IMR-90 (cell line): ENCODE measurements around the gene TRABD. TPM values are rescaled to one million over a fixed set of nuclear protein-coding genes. Genes with fewer than 3 reads are reported as not detected.

Source experiments
- ATAC-seq: fragments of 200-7000 bp; cut with Tn5 transposase; 2 replicates; pipeline ENCODE4 v1.9.1; 2020; ENCODE audit warnings: low read depth, mild to moderate bottlenecking, moderate library complexity
- BruUV-seq: library from RNA; stranded (reverse); fragments of 400-500 nt; replicated peaks from 2 replicates; lab custom pipeline; 2021; lab: Mats Ljungman, UMichigan
- CTCF ChIA-PET: fragments of 300-600 bp; formaldehyde crosslinking; extraction: SDS; loops from one replicate; lab custom pipeline; 2021; ENCODE audit warnings: antibody characterized with exemption; lab: Yijun Ruan, JAX
- POLR2A ChIA-PET: fragments of 300-600 bp; sonication (Branson Sonifier 250); formaldehyde crosslinking; loops from one replicate; lab custom pipeline; 2022; ENCODE audit warnings: antibody characterized with exemption; ENCODE audit not compliant: unreplicated experiment; lab: Charles Lee
- DNase-seq: peaks from one replicate; pipeline ENCODE4 v3.0.0; 2013
- H2AFZ ChIP-seq: replicated peaks from 2 replicates; pipeline ENCODE3; 2013; ENCODE audit warnings: low read length, mild to moderate bottlenecking; ENCODE audit not compliant: poor library complexity
- H2AK5ac ChIP-seq: 2 replicates; pipeline ENCODE4 v1.6.1; 2013; ENCODE audit warnings: low read depth, low read length, inconsistent platforms
- H2AK9ac ChIP-seq: replicated peaks from 2 replicates; pipeline ENCODE3; 2013; ENCODE audit warnings: mild to moderate bottlenecking, low read depth, low read length, moderate library complexity; ENCODE audit not compliant: poor library complexity
- H2BK120ac ChIP-seq: 2 replicates; pipeline ENCODE4 v1.6.1; 2013; ENCODE audit warnings: low read depth, low read length, inconsistent platforms
- H2BK15ac ChIP-seq: 3 replicates; pipeline ENCODE4 v1.6.1; 2013; ENCODE audit warnings: low read depth, low read length, inconsistent platforms
- H2BK20ac ChIP-seq: 2 replicates; pipeline ENCODE4 v1.6.1; 2013; ENCODE audit warnings: low read depth, mild to moderate bottlenecking, inconsistent platforms, low read length, moderate library complexity
- H2BK5ac ChIP-seq: 2 replicates; pipeline ENCODE4 v1.6.1; 2013; ENCODE audit warnings: mild to moderate bottlenecking, low read depth, low read length, inconsistent platforms; ENCODE audit not compliant: poor library complexity, severe bottlenecking
- H3K14ac ChIP-seq: replicated peaks from 2 replicates; pipeline ENCODE4 v1.6.1; 2013; ENCODE audit warnings: low read depth, low read length, inconsistent platforms
- H3K18ac ChIP-seq: 2 replicates; pipeline ENCODE4 v1.6.1; 2013; ENCODE audit warnings: low read depth, low read length, control low read depth
- H3K23ac ChIP-seq: 2 replicates; pipeline ENCODE4 v1.6.1; 2013; ENCODE audit warnings: low read depth, low read length, inconsistent platforms
- H3K27ac ChIP-seq: 2 replicates; pipeline ENCODE4 v1.5.1; 2013; ENCODE audit warnings: mild to moderate bottlenecking, control low read depth, low read length; ENCODE audit not compliant: insufficient read depth
- H3K27me3 ChIP-seq: 2 replicates; pipeline ENCODE4 v1.6.1; 2013; ENCODE audit warnings: low read length; ENCODE audit not compliant: control insufficient read depth, insufficient read depth
- H3K36me3 ChIP-seq: 2 replicates; pipeline ENCODE4 v1.6.1; 2013; ENCODE audit warnings: low read length, mixed read lengths; ENCODE audit not compliant: control insufficient read depth, insufficient read depth
- H3K4ac ChIP-seq: 2 replicates; pipeline ENCODE4 v1.6.1; 2013; ENCODE audit warnings: low read depth, low read length, inconsistent platforms
- H3K4me1 ChIP-seq: 2 replicates; pipeline ENCODE4 v1.6.1; 2013; ENCODE audit warnings: low read length, mixed read lengths; ENCODE audit not compliant: control insufficient read depth, insufficient read depth
- H3K4me2 ChIP-seq: 2 replicates; pipeline ENCODE4 v1.6.1; 2013; ENCODE audit warnings: low read depth, mild to moderate bottlenecking, control low read depth, low read length, moderate library complexity
- H3K4me3 ChIP-seq: 2 replicates; pipeline ENCODE4 v1.5.1; 2013; ENCODE audit warnings: low read depth, mild to moderate bottlenecking, control low read depth, low read length, moderate library complexity; ENCODE audit not compliant: insufficient read depth
- H3K56ac ChIP-seq: 2 replicates; pipeline ENCODE4 v1.6.1; 2013; ENCODE audit warnings: low read length, inconsistent platforms; ENCODE audit not compliant: insufficient read depth; ENCODE audit errors: extremely low read depth
- H3K79me1 ChIP-seq, 2 experiments: 2 replicates each; pipeline ENCODE4 v1.6.1; 2013; ENCODE audit warnings: low read length in 2 of 2, inconsistent platforms in 1 of 2, low read depth in 1 of 2
- H3K9ac ChIP-seq: 2 replicates; pipeline ENCODE4 v1.6.1; 2013; ENCODE audit warnings: low read depth, low read length, control low read depth
- H3K9me1 ChIP-seq: 2 replicates; pipeline ENCODE4 v1.6.1; 2013; ENCODE audit warnings: low read length, inconsistent platforms; ENCODE audit not compliant: insufficient read depth
- H3K9me3 ChIP-seq: 2 replicates; pipeline ENCODE4 v1.6.1; 2013; ENCODE audit warnings: low read length; ENCODE audit not compliant: control insufficient read depth, insufficient read depth
- H4K20me1 ChIP-seq: 2 replicates; pipeline ENCODE4 v1.6.1; 2013; ENCODE audit warnings: low read length, inconsistent platforms; ENCODE audit not compliant: insufficient read depth
- H4K5ac ChIP-seq: 2 replicates; pipeline ENCODE4 v1.6.1; 2013; ENCODE audit warnings: mild to moderate bottlenecking, low read depth, low read length, control low read depth
- H4K8ac ChIP-seq, 2 experiments: 2 replicates each; pipeline ENCODE4 v1.6.1; 2013; ENCODE audit warnings: low read depth in 2 of 2, low read length in 2 of 2, control low read depth in 1 of 2, inconsistent platforms in 1 of 2
- H4K91ac ChIP-seq: 2 replicates; pipeline ENCODE4 v1.6.1; 2013; ENCODE audit warnings: low read depth, low read length, inconsistent platforms; ENCODE audit not compliant: insufficient read depth
- CEBPB ChIP-seq: IDR thresholded peaks from 2 replicates; pipeline ENCODE4 v1.6.1; 2012; ENCODE audit warnings: low read depth, low read length, improper control_type of control experiment
- CHD1 ChIP-seq: IDR thresholded peaks from 2 replicates; pipeline ENCODE4 v1.6.1; 2012; ENCODE audit warnings: low read depth, low read length, improper control_type of control experiment
- FOS ChIP-seq: fragments of 150-350 bp; IDR thresholded peaks from 2 replicates; pipeline ENCODE4 v1.6.1; 2016; ENCODE audit warnings: low read depth, low read length
- MAFK ChIP-seq: IDR thresholded peaks from 2 replicates; pipeline ENCODE4 v1.6.1; 2012; ENCODE audit warnings: low read depth, low read length, improper control_type of control experiment
- MAZ ChIP-seq: IDR thresholded peaks from 2 replicates; pipeline ENCODE4 v1.6.1; 2012; ENCODE audit warnings: low read depth, mild to moderate bottlenecking, low read length, improper control_type of control experiment, moderate library complexity, borderline replicate concordance
- MXI1 ChIP-seq: IDR thresholded peaks from 2 replicates; pipeline ENCODE4 v1.6.1; 2012; ENCODE audit warnings: low read depth, mild to moderate bottlenecking, low read length, moderate library complexity, borderline replicate concordance
- NFE2L2 ChIP-seq: fragments of 150-350 bp; IDR thresholded peaks from 2 replicates; pipeline ENCODE4 v1.6.1; 2016; ENCODE audit warnings: low read depth, mild to moderate bottlenecking, low read length
- POLR2A ChIP-seq: IDR thresholded peaks from 2 replicates; pipeline ENCODE4 v1.6.1; 2012; ENCODE audit warnings: mild to moderate bottlenecking, low read depth, low read length
- RAD21 ChIP-seq: IDR thresholded peaks from 2 replicates; pipeline ENCODE4 v1.6.1; 2012; ENCODE audit warnings: low read length, improper control_type of control experiment
- RCOR1 ChIP-seq: IDR thresholded peaks from 2 replicates; pipeline ENCODE4 v1.6.1; 2012; ENCODE audit warnings: mild to moderate bottlenecking, low read length, improper control_type of control experiment; ENCODE audit not compliant: insufficient replicate concordance
- SMC3 ChIP-seq: fragments of 150-350 bp; IDR thresholded peaks from 2 replicates; pipeline ENCODE4 v1.6.1; 2016; ENCODE audit warnings: low read depth, mild to moderate bottlenecking, antibody characterized with exemption, low read length, moderate library complexity
- WGBS, 2 experiments: methylation state at CpG; one replicate each; pipeline versions ENCODE4 v1.1.5 to v1.1.7; 2013; ENCODE audit warnings: missing lambda C conversion rate in 2 of 2; ENCODE audit not compliant: insufficient read length in 1 of 2; ENCODE audit errors: extremely low coverage in 2 of 2; 5-methylcytosine and 5-hydroxymethylcytosine counted together
- dilution Hi-C: fragments of 300-500 bp; cut with HindIII; formaldehyde crosslinking; loops from one replicate; pipeline ENCODE4 v1.14.3; 2018; ENCODE audit warnings: low sequenced_read_pairs; ENCODE audit not compliant: unreplicated experiment
- in situ Hi-C: fragments of 300-500 bp; cut with MboI; formaldehyde crosslinking; loops from 3 replicates; pipeline ENCODE4 v1.14.3; 2019; ENCODE audit warnings: low sequenced_read_pairs, inconsistent platforms, mixed read lengths
- intact Hi-C: fragments of 100-400 bp; cut with micrococcal nuclease; formaldehyde crosslinking; loops from 2 replicates; pipeline ENCODE4 v1.10.0; 2022
- polyA plus RNA-seq, 3 experiments: library from polyadenylated mRNA; depleted of rRNA; stranded (reverse); fragments of >200 nt; gene quantifications; 2 replicates each; pipeline ENCODE4 v1.2.3, GENCODE V29; 2012; ENCODE audit warnings: low replicate concordance in 1 of 3
- total RNA-seq: library from RNA; depleted of rRNA; stranded (reverse); fragments of >200 nt; gene quantifications from 2 replicates; pipeline ENCODE4 v1.2.3, GENCODE V29; 2012
- TF ChIP-seq, protein P1 (sequence below): fragments of 150-350 bp; IDR thresholded peaks from 2 replicates; pipeline ENCODE4 v1.6.1; 2016; ENCODE audit warnings: low read depth, mild to moderate bottlenecking, low read length, moderate library complexity, borderline replicate concordance
- TF ChIP-seq, protein P2 (sequence below): fragments of 150-350 bp; IDR thresholded peaks from 2 replicates; pipeline ENCODE4 v1.6.1; 2017; ENCODE audit warnings: mild to moderate bottlenecking, antibody characterized with exemption, low read length, low read depth
- TF ChIP-seq, protein P3 (sequence below): conservative IDR thresholded peaks from 2 replicates; pipeline ENCODE4 v1.5.1; 2012; ENCODE audit warnings: mild to moderate bottlenecking, low read depth, low read length, improper control_type of control experiment

TRABD gene
- total and polyA plus RNA-seq, 2 of the 4 experiments (the other 2 are of a cell fraction): 13.4 to 42.7 TPM

- no peak overlapping the region for H4K8ac ChIP-seq
- H3K27ac ChIP-seq: no peak overlapping the region
- H2AFZ ChIP-seq: no peak overlapping the region
- no peaks in the 10 kb centered on the region; the same call in 1 of the 2 replicates for H3K27me3 ChIP-seq
- H3K14ac ChIP-seq: no peak overlapping the region
- H3K36me3 ChIP-seq: peaks cover 13% of the 10 kb centered on the region
- no peak for ATAC-seq
- no peak overlapping the region for H3K4me2 ChIP-seq
- no peak overlapping the region for H3K56ac ChIP-seq
- no peak overlapping the region for H3K23ac ChIP-seq
- no peaks in the 10 kb centered on the region for H3K79me1 ChIP-seq
- no peak overlapping the region for H2BK120ac ChIP-seq
- H3K9me3 ChIP-seq: no peaks in the 10 kb centered on the region
- intact Hi-C loops: no loop called here
- ChIA-PET POLR2A (no interaction called here), CTCF (no interaction called here)
- TF ChIP-seq CEBPB: no peak
- TF ChIP-seq, protein P1, sequence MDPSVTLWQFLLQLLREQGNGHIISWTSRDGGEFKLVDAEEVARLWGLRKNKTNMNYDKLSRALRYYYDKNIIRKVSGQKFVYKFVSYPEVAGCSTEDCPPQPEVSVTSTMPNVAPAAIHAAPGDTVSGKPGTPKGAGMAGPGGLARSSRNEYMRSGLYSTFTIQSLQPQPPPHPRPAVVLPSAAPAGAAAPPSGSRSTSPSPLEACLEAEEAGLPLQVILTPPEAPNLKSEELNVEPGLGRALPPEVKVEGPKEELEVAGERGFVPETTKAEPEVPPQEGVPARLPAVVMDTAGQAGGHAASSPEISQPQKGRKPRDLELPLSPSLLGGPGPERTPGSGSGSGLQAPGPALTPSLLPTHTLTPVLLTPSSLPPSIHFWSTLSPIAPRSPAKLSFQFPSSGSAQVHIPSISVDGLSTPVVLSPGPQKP: no peak
- no peak for TF ChIP-seq SMC3
- no peak for TF ChIP-seq MXI1
- TF ChIP-seq, protein P2, sequence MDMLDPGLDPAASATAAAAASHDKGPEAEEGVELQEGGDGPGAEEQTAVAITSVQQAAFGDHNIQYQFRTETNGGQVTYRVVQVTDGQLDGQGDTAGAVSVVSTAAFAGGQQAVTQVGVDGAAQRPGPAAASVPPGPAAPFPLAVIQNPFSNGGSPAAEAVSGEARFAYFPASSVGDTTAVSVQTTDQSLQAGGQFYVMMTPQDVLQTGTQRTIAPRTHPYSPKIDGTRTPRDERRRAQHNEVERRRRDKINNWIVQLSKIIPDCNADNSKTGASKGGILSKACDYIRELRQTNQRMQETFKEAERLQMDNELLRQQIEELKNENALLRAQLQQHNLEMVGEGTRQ: no peak
- no peak for TF ChIP-seq MAZ
- no peak for TF ChIP-seq RCOR1
- no peak for TF ChIP-seq POLR2A
- TF ChIP-seq, protein P3, sequence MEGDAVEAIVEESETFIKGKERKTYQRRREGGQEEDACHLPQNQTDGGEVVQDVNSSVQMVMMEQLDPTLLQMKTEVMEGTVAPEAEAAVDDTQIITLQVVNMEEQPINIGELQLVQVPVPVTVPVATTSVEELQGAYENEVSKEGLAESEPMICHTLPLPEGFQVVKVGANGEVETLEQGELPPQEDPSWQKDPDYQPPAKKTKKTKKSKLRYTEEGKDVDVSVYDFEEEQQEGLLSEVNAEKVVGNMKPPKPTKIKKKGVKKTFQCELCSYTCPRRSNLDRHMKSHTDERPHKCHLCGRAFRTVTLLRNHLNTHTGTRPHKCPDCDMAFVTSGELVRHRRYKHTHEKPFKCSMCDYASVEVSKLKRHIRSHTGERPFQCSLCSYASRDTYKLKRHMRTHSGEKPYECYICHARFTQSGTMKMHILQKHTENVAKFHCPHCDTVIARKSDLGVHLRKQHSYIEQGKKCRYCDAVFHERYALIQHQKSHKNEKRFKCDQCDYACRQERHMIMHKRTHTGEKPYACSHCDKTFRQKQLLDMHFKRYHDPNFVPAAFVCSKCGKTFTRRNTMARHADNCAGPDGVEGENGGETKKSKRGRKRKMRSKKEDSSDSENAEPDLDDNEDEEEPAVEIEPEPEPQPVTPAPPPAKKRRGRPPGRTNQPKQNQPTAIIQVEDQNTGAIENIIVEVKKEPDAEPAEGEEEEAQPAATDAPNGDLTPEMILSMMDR: no peak
- TF ChIP-seq CHD1: no peak
- no peak for TF ChIP-seq FOS
- no peak for TF ChIP-seq NFE2L2
- no peak for TF ChIP-seq RAD21
- no peak for TF ChIP-seq MAFK
- H2BK15ac ChIP-seq: no peak overlapping the region
- H2AK9ac ChIP-seq: no peak overlapping the region
- H4K91ac ChIP-seq: no peak overlapping the region
- H3K4ac ChIP-seq: no peak overlapping the region
- no peaks in the 10 kb centered on the region for H3K9me1 ChIP-seq
- no peak overlapping the region for H3K9ac ChIP-seq
- no peak overlapping the region for H4K5ac ChIP-seq
- in situ Hi-C loops: no loop called here
- BruUV-seq: no TSS peak
- dilution Hi-C loops: no loop called here
- no peak overlapping the region for H2AK5ac ChIP-seq
- no peaks in the 10 kb centered on the region for H3K4me1 ChIP-seq
- H3K18ac ChIP-seq: no peak overlapping the region
- H2BK5ac ChIP-seq: no peak overlapping the region
- DNase-seq: no peak
- H2BK20ac ChIP-seq: no peak overlapping the region
- no peak overlapping the region for H3K4me3 ChIP-seq
- WGBS, 2 experiments: 87% methylated on average over 23 of the region's 33 CpGs; no CpG with 5 or more reads in 1 of the 2 experiments
- no peaks in the 10 kb centered on the region for H4K20me1 ChIP-seq
These were observed 33.9 kb upstream of the TRABD start for GRCh38 chr22:50151571-50152537.
